Measurements from ENCODE around the gene LLGL1.

DNA sequence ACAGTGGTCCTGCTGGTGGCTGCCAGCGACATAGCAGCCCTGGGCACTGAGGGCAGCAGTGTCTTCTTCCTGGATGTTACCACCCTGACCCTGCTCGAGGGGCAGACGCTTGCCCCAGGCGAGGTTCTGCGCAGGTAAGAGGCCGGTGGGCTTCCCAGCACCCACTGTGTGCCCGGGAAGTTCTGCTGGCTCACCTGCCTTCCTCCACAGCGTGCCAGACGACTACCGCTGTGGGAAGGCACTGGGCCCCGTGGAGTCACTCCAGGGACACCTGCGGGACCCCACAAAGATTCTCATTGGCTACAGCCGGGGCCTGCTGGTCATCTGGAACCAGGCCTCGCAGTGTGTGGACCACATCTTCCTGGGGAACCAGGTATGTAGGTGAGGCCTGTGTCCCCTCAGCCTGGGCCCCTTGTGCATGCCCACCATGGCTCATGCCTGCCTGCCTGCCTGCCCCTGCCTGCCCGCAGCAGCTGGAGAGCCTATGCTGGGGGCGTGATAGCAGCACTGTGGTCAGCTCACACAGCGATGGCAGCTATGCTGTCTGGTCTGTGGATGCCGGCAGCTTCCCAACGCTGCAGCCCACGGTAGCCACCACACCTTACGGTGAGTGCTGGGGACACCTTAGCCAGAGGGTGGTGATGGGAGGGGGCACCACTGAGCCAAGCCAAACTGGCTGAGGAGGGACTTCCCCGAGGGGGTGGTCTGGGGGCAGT is 8.5 kb downstream of the LLGL1 start:
- TF ChIP-seq, protein P1, sequence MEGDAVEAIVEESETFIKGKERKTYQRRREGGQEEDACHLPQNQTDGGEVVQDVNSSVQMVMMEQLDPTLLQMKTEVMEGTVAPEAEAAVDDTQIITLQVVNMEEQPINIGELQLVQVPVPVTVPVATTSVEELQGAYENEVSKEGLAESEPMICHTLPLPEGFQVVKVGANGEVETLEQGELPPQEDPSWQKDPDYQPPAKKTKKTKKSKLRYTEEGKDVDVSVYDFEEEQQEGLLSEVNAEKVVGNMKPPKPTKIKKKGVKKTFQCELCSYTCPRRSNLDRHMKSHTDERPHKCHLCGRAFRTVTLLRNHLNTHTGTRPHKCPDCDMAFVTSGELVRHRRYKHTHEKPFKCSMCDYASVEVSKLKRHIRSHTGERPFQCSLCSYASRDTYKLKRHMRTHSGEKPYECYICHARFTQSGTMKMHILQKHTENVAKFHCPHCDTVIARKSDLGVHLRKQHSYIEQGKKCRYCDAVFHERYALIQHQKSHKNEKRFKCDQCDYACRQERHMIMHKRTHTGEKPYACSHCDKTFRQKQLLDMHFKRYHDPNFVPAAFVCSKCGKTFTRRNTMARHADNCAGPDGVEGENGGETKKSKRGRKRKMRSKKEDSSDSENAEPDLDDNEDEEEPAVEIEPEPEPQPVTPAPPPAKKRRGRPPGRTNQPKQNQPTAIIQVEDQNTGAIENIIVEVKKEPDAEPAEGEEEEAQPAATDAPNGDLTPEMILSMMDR (IDR thresholded peaks at IDR 0.05; ENCODE audit: insufficient read depth, low read length) = no peak
- TF ChIP-seq GABPA (IDR thresholded peaks at IDR 0.05; ENCODE audit: low read depth) = no peak

Measured in HL-60 (cell line).